ENCODE measurements around the gene ROBO4. TPM values are rescaled to one million over a fixed set of nuclear protein-coding genes. Genes with fewer than 3 reads are reported as not detected.

ROBO4 gene
- total and polyA plus RNA-seq, 10 donors = 6.7 to 246 (median 144) TPM

DNA sequence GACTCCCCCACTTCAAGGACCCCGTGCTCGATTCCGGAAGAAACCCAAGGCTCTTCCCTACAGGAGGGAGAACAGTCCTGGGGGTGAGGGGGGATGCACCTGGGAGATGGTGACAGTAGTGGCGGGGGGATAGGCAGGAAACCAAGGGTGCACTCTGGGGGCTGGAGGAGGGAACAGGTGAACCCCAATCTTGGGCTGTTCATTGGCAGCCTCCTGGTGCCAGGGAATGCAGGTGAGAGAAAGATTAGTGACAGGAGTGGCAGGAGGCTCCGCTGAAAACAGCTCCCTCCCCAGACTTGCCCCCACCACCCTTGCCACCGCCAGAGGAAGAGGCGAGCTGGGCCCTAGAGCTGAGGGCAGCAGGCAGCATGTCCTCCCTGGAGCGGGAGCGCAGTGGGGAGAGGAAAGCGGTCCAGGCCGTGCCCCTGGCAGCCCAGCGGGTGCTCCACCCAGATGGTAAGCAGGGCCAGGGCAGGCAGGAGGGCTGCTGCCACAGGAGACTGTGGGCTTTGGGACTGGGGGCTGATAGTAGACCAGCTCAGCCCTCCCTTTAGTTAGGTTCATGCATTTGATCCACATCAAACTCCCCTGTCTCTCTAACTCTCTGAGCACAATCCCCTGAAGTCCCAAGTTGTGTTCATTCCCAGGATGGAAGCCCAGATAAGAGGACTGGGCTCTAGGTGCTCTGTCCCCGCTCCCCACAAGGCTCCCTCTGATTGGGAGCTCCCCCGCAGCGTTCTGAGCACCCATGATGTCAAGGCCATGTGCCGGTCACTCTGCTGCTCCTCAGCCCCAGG, 18.0 kb downstream of the ROBO4 start:
- WGBS, 5 donors = 61 to 77% (median 67%) methylated on average over 16 of the region's 16 CpGs
- DNase-seq = peak; percentile 82
- H3K4me3 ChIP-seq = no peak overlapping the region
- peaks cover 20 to 83% (median 57%) of the 10 kb centered on the region in 6 donors for H3K4me1 ChIP-seq
- H3K36me3 ChIP-seq = peaks cover 0 to 8% (median 0%) of the 10 kb centered on the region in 6 donors
- intact Hi-C loops (cut with DNase I; ENCODE audit: low total_unique reads) = no loop called here
- H3K27me3 ChIP-seq (replicated peaks in 1 of 7) = peaks cover 0 to 47% (median 3%) of the 10 kb centered on the region in 7 donors
- H3K9me3 ChIP-seq = no peaks in the 10 kb centered on the region
- TF ChIP-seq, protein P1, sequence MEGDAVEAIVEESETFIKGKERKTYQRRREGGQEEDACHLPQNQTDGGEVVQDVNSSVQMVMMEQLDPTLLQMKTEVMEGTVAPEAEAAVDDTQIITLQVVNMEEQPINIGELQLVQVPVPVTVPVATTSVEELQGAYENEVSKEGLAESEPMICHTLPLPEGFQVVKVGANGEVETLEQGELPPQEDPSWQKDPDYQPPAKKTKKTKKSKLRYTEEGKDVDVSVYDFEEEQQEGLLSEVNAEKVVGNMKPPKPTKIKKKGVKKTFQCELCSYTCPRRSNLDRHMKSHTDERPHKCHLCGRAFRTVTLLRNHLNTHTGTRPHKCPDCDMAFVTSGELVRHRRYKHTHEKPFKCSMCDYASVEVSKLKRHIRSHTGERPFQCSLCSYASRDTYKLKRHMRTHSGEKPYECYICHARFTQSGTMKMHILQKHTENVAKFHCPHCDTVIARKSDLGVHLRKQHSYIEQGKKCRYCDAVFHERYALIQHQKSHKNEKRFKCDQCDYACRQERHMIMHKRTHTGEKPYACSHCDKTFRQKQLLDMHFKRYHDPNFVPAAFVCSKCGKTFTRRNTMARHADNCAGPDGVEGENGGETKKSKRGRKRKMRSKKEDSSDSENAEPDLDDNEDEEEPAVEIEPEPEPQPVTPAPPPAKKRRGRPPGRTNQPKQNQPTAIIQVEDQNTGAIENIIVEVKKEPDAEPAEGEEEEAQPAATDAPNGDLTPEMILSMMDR (IDR thresholded peaks at IDR 0.05 in 8 of 11, conservative IDR thresholded peaks at IDR 0.05 in 3 of 11) = no peak
- TF ChIP-seq POLR2A (IDR thresholded peaks at IDR 0.05) (no peak), POLR2AphosphoS5 (IDR thresholded peaks at IDR 0.05) (peak; percentile 51 to 85 (median 80))
- peak overlapping the region in 7 of 8 donors; percentile 5 to 89 (median 34) for H3K27ac ChIP-seq

DNA sequence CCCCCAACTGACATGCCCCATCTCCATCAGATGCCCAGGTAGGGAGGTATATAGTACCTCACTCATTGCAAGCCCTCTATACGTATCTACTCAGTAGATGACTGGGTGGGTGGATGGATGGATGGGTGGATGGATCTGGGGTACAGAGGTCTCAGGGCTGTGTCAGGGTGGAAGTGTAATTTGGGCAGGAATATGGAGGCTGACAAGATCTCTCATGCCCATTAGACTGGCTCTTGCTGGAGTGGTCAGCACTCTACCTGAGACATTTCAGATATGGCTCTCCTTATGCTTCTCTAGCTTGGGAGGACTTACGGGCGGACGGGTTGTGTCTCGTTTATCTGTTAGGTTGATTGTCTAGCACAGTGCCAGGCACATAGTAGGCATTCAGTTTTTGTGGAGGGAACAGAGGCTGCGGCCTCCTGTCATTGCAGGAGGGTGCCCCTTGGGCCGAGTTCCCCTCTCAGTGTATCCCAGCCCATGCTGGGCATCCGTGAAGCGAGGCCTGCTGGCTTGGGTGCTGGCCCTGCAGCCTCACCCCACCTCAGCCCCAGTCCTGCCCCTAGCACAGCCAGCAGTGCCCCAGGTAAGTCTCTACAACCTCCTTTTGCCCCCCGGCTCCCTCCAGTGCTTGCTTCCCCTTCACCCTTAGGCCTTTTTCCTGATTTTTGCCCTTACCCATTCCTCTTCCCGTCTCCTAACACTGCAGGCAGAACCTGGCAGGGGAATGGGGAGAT, 18.7 kb downstream of the ROBO4 start:
- H3K36me3 ChIP-seq = peaks cover 0 to 3% (median 0%) of the 10 kb centered on the region in 6 donors
- no peaks in the 10 kb centered on the region for H3K9me3 ChIP-seq
- H3K4me3 ChIP-seq = peak overlapping the region in 1 of 8 donors; percentile 80
- DNase-seq = peak; percentile 71
- H3K27me3 ChIP-seq (replicated peaks in 1 of 7) = peaks cover 0 to 55% (median 3%) of the 10 kb centered on the region in 7 donors
- peaks cover 17 to 77% (median 52%) of the 10 kb centered on the region in 6 donors for H3K4me1 ChIP-seq
- TF ChIP-seq, protein P1 (IDR thresholded peaks at IDR 0.05 in 8 of 11, conservative IDR thresholded peaks at IDR 0.05 in 3 of 11) = no peak
- peak in 2 of 3 donors; percentile 28 to 39 for TF ChIP-seq POLR2AphosphoS5 (IDR thresholded peaks at IDR 0.05)
- intact Hi-C loops (cut with DNase I; ENCODE audit: low total_unique reads) = no loop called here
- H3K27ac ChIP-seq = peak overlapping the region in 4 of 8 donors; percentile 34 to 89 (median 50)
- WGBS, 5 donors = 82 to 90% (median 86%) methylated on average over 11 of the region's 11 CpGs

DNA sequence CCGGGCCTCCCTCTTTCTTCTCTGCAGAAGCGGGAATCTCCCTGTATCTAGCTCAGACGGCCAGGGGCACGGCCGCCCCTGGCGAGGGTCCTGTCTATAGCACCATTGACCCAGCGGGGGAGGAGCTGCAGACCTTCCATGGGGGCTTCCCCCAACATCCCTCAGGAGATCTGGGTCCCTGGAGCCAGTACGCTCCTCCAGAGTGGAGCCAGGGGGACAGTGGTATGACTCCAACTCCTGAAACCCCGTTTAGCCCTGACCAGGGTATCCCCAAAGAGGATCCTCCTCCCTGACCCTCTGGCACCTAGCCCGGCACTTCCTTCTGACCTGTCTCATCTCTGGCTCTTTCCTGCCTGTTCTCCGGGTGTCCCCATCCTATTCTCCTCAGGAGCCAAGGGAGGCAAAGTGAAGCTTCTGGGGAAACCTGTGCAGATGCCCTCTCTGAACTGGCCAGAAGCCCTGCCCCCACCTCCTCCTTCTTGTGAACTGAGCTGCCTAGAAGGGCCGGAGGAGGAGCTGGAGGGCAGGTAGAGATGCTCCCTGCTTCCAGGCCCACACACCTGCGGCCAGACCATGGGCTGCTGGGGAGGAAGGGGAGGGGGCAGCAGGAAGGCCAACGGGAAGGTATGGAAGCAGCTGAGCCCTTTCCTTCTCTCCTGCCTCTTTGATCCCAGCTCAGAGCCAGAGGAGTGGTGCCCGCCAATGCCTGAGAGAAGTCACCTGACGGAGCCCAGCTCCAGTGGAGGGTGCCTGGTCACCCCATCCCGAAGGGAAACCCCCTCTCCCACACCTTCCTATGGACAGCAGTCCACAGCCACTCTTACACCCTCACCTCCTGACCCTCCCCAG, 19.5 kb downstream of the ROBO4 start:
- H3K27ac ChIP-seq = peak overlapping the region in 3 of 8 donors; percentile 84 to 90 (median 89)
- 57 to 76% (median 67%) methylated on average over 16 to 17 of the region's 17 CpGs for WGBS, 5 donors
- no peaks in the 10 kb centered on the region for H3K36me3 ChIP-seq
- peak overlapping the region in 4 of 8 donors; percentile 49 to 80 (median 50) for H3K4me3 ChIP-seq
- DNase-seq = peak; percentile 68
- peaks cover 13 to 69% (median 48%) of the 10 kb centered on the region in 6 donors for H3K4me1 ChIP-seq
- no peaks in the 10 kb centered on the region for H3K9me3 ChIP-seq
- H3K27me3 ChIP-seq (replicated peaks in 1 of 7) = peaks cover 0 to 63% (median 3%) of the 10 kb centered on the region in 7 donors
- intact Hi-C loops (cut with DNase I; ENCODE audit: low total_unique reads) = no loop called here
- no peak for TF ChIP-seq POLR2A (IDR thresholded peaks at IDR 0.05)
- TF ChIP-seq, protein P1 (IDR thresholded peaks at IDR 0.05 in 8 of 11, conservative IDR thresholded peaks at IDR 0.05 in 3 of 11) = no peak
- TF ChIP-seq POLR2AphosphoS5 (IDR thresholded peaks at IDR 0.05) = peak in 2 of 3 donors; percentile 64 to 69

Measured in spleen (tissue), 11 donors.